SHP77 (cell line): ENCODE measurements around the gene PCNX1.

Source experiments
- DNase-seq, 2 experiments: peaks; one replicate each; lab custom pipeline; 2025; lab: John Stamatoyannopoulos, UW

Gene PCNX1

GRCh38 chr14:71150737-71151136 is 243.5 kb downstream of the PCNX1 start:
- DNase-seq: no peak

DNA sequence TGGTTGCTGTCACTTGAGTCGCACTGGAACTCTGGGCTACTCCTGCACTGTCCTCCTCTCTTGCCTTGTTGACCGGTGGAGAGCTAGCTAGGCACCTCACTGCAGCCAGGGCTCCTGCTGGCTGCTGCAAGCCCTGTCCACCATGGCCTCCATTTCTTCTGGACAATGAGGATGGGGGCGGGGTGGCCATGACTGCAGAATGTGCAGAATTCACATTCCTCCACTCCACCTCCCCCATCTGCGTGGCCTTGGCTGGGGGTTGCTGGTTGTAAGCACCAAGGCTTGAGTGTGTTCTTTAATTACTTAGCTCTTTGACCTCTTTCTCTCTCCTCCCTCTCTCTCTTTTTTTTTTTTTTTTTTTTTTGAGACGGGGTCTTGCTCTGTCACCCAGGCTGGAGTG is 248.5 kb downstream of the PCNX1 start:
- no peak for DNase-seq

- DNase-seq: no peak
Observed at GRCh38 chr14:71163050-71163841, 256.0 kb downstream of the PCNX1 start.

DNA sequence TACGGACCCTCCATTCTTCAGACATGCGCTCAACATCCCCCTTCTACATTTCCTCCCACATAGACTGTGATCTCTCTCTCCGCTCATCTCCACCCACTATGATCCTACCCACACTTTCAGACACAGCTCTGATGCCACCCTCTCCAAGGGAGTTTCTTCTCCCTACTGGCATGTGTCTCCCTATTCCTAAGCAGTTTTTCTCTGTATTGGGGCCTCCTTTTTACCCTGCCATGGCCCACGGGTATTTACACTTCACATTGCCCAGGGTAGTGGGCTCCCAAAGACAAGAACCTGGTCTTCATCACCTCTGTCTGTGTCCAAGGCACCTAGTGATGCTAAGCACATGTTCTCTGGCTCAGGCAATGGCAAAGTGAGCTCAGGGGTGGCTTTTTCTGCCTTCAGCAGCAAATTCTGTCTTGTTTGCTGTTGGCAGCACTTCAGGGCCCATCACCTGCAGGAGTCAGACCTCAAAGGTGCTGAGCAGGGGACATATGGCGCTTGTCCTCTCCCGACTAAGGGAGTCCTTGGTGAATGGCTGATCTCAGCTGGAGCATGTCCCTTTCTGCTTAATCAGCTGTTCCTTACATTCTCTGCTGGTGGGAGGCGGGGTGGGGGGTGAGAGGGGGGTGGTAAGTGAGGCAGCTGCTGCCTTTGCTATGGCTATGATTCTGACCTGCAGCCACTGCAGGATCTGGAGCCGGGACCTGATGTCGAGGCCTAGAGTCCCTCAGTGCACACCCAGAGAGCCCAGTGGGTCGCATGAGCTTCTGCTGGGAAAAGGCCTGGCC is 256.8 kb downstream of the PCNX1 start:
- DNase-seq: peak; percentile 20
